Breast epithelium (tissue), 4 donors: ENCODE measurements around the gene STXBP5L. TPM values are rescaled to one million over a fixed set of nuclear protein-coding genes. Genes with fewer than 3 reads are reported as not detected.
"Not testable (repeated sequence)": the region's sequence is repeated elsewhere in the genome, so short reads cannot be mapped to it uniquely, and the experiment has no call there.

ENCODE experiments used
- DNase-seq, 2 donors: peaks; one replicate each; pipeline ENCODE4 v3.0.0-alpha.2; 2019; ENCODE audit warnings: low spot score in 2 of 2
- H3K27ac ChIP-seq, 2 donors: fragments of 200-600 bp; sonication (generic) in 1 of 2; one replicate each; pipeline ENCODE4 v1.5.1; 2016 to 2019; ENCODE audit warnings: mild to moderate bottlenecking in 1 of 2
- H3K27me3 ChIP-seq, 2 donors: fragments of 200-600 bp; sonication (generic) in 1 of 2; one replicate each; pipeline versions ENCODE4 v1.5.1 to v1.6.0; 2017 to 2019; ENCODE audit warnings: control low read depth in 1 of 2, mild to moderate bottlenecking in 1 of 2
- H3K36me3 ChIP-seq: fragments of 200-600 bp; one replicate; pipeline ENCODE4 v1.5.1; 2019
- H3K4me1 ChIP-seq, 2 donors: fragments of 200-600 bp; sonication (generic); one replicate each; pipeline ENCODE4 v1.5.1; 2016 to 2019; ENCODE audit warnings: control low read depth in 1 of 2
- H3K4me3 ChIP-seq, 3 donors: fragments of 200-600 bp; sonication (generic); 1 replicate in 2 of 3; 2 replicates in 1 of 3; pipeline ENCODE4 v1.5.1; 2016 to 2019; ENCODE audit warnings: mild to moderate bottlenecking in 3 of 3, moderate library complexity in 2 of 3
- H3K9me3 ChIP-seq, 2 donors: fragments of 200-600 bp; sonication (generic) in 1 of 2; one replicate each; pipeline ENCODE4 v1.5.1; 2016 to 2019; ENCODE audit warnings: control low read depth in 1 of 2
- POLR2A ChIP-seq: fragments of 450-650 bp; IDR thresholded peaks from one replicate; pipeline ENCODE4 v1.6.1; 2016; ENCODE audit warnings: antibody characterized with exemption, mild to moderate bottlenecking, moderate library complexity
- POLR2AphosphoS5 ChIP-seq, 3 donors: sonication (generic); formaldehyde crosslinking; IDR thresholded peaks; one replicate each; pipeline ENCODE4 v1.6.1; 2017; ENCODE audit warnings: antibody characterized with exemption in 3 of 3
- intact Hi-C: fragments of 100-400 bp; cut with DNase I; formaldehyde crosslinking; loops from one replicate; pipeline ENCODE4 v1.15.1; 2023; ENCODE audit warnings: low total_unique reads
- total RNA-seq, 3 donors: library from RNA; depleted of rRNA; stranded (reverse); fragments of >200 nt; gene quantifications; one replicate each; pipeline ENCODE4 v1.1.0, GENCODE V29; 2016
- TF ChIP-seq, protein P1 (sequence below), 3 donors: fragments of 450-650 bp; IDR thresholded peaks; one replicate each; pipeline ENCODE4 v1.5.1; 2016 to 2017; ENCODE audit warnings: antibody characterized with exemption in 3 of 3, mild to moderate bottlenecking in 3 of 3, moderate library complexity in 3 of 3

The STXBP5L gene
- total RNA-seq, 3 donors from 2014 or later = 0.29 to 0.33 TPM; not detected in 1

DNA sequence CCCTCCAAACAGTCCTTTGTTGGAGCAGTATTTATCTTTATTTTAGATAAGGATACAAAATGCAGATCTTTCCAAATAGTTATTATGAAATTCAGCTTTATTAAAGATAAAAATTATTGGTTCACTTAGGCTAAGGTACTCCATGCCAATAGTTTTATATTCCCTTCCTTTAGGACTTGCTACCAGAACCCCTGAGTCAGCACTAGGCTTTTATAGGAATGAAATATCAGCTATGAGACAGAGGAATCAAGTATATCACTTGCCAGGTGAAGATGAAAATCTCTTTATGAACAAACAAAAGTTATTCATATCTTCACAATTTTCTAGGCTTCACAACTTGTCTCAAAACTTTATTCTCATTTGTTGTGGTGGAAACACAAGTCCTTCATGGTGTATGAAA lies 416.3 kb downstream of the STXBP5L start:
- TF ChIP-seq, protein P1, sequence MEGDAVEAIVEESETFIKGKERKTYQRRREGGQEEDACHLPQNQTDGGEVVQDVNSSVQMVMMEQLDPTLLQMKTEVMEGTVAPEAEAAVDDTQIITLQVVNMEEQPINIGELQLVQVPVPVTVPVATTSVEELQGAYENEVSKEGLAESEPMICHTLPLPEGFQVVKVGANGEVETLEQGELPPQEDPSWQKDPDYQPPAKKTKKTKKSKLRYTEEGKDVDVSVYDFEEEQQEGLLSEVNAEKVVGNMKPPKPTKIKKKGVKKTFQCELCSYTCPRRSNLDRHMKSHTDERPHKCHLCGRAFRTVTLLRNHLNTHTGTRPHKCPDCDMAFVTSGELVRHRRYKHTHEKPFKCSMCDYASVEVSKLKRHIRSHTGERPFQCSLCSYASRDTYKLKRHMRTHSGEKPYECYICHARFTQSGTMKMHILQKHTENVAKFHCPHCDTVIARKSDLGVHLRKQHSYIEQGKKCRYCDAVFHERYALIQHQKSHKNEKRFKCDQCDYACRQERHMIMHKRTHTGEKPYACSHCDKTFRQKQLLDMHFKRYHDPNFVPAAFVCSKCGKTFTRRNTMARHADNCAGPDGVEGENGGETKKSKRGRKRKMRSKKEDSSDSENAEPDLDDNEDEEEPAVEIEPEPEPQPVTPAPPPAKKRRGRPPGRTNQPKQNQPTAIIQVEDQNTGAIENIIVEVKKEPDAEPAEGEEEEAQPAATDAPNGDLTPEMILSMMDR (IDR thresholded peaks at IDR 0.05) = no peak
- no peak for TF ChIP-seq POLR2A
- TF ChIP-seq POLR2AphosphoS5 (IDR thresholded peaks at IDR 0.05) = no peak
- H3K4me1 ChIP-seq = no peaks in the 10 kb centered on the region

DNA sequence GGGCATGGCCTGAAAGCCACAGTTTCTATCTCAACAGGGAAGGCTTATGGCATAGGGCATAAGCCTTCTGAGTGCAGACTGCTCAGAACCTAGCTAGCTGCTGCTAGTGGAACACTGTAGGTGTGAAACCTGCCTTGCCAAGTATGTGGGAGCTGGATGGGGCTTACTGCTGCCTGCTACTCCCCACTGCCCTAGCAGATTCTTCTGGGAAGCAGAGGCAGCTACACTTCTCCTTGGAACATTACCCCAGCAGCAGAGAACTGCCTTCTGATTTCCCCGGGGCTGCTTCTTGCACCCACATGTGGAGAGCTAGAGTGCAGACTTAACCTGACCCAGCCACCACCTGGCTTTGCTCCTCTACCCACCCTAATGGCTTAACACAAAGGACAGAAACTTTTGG lies 422.1 kb downstream of the STXBP5L start:
- H3K27ac ChIP-seq = no peak overlapping the region
- no peaks in the 10 kb centered on the region for H3K27me3 ChIP-seq
- no peak overlapping the region for H3K4me3 ChIP-seq
- no peaks in the 10 kb centered on the region for H3K9me3 ChIP-seq
- intact Hi-C loops = no loop called here
- no peak for DNase-seq
- TF ChIP-seq POLR2AphosphoS5 (IDR thresholded peaks at IDR 0.05) = no peak
- no peak for TF ChIP-seq POLR2A
- TF ChIP-seq, protein P1 (IDR thresholded peaks at IDR 0.05) = no peak
- no peaks in the 10 kb centered on the region for H3K4me1 ChIP-seq
- H3K36me3 ChIP-seq = no peaks in the 10 kb centered on the region

More for the DNA sequence above, 416.3 kb downstream of the STXBP5L start:
- Histone ChIP-seq H3K27me3 (no peaks in the 10 kb centered on the region), H3K36me3 (no peaks in the 10 kb centered on the region), H3K9me3 (no peaks in the 10 kb centered on the region), H3K4me3 (no peak overlapping the region), H3K27ac (no peak overlapping the region)
- no peak for DNase-seq
- intact Hi-C loops = no loop called here

DNA sequence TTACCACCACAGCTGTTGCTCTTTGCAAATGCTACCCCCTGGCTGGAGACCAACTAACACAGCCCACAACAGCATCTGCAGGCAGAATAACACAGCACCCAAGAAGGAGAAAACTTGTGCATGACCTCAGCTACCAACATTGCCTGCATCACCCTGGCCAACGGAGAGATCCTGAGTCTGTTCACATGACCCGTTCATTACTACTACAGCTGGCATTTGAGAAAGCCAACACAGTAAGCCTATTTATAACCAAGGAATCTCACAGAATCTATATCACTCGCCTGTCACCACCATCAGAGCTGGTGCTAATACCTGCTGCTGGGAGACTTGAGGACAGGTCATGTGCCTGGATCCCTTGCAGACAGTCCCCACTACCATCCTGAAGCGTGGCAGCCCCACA lies 422.6 kb downstream of the STXBP5L start:
- no peaks in the 10 kb centered on the region for H3K9me3 ChIP-seq
- DNase-seq = no peak
- no peaks in the 10 kb centered on the region for H3K36me3 ChIP-seq
- no peak overlapping the region for H3K4me3 ChIP-seq
- H3K27ac ChIP-seq = no peak overlapping the region
- H3K4me1 ChIP-seq = no peaks in the 10 kb centered on the region
- H3K27me3 ChIP-seq = no peaks in the 10 kb centered on the region
- intact Hi-C loops = no loop called here
- TF ChIP-seq, protein P1 (IDR thresholded peaks at IDR 0.05) = no peak
- TF ChIP-seq POLR2A (no peak), POLR2AphosphoS5 (IDR thresholded peaks at IDR 0.05) (no peak)

DNA sequence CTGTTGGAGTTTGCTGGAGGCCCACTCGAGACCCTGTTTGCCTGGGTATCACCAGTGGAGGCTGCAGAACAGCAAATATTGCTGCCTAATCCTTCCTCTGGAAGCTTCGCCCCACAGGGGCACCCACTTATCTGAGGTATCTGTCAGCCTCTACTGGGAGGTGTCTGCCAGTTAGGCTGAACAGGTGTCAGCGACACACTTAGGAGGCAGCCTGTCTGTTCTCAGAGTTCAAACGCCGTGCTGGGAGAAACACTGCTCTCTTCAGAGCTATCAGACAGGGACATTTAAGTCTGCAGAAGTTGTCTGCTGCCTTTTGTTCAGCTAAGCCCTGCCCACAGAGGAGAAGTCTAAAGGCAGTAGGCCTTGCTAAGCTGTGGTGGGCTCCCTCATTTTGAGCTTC lies 448.0 kb downstream of the STXBP5L start:
- intact Hi-C loops = not testable (repeated sequence)

DNA sequence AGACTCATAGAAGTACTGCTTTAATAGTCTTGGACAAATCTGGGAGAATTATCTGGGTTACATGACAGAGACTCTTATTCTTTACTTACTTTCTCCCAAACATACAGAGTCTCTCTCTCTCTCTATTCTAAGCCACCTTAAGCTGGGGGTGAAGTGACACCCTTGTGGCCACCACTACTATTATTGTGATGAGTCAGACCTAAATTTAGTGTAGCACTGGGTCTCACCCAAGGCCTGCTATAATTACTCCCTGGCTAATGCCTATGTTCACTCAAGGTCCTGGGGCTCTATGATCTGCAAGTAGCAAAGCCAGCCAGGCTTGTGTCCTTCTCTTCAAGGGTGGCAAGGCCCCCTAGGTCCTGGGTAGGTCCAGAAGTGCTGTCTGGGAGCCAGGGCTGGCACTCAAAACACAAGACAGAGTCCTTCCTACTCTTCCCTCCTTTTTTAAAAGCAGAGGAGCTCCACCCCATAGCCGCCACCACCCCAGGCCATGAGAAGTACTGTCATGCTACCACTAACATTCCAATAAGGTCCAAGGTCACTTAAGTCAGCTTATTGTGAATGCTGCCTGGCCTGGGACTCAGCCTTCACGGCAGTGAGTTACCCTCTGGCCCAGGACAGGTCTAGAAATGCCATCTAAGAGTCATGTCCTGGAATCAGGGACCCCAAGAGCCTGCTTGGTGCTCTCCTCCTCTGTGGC lies 454.2 kb downstream of the STXBP5L start:
- TF ChIP-seq, protein P1 (IDR thresholded peaks at IDR 0.05) = no peak
- TF ChIP-seq POLR2AphosphoS5 (IDR thresholded peaks at IDR 0.05) (no peak), POLR2A (no peak)
- intact Hi-C loops = no loop called here
- H3K36me3 ChIP-seq = no peaks in the 10 kb centered on the region
- no peaks in the 10 kb centered on the region for H3K4me1 ChIP-seq
- H3K27ac ChIP-seq = no peak overlapping the region
- no peak overlapping the region for H3K4me3 ChIP-seq
- H3K9me3 ChIP-seq = peaks cover 0 to 16% of the 10 kb centered on the region in 2 donors
- H3K27me3 ChIP-seq = no peaks in the 10 kb centered on the region
- DNase-seq = no peak

More for the DNA sequence above, 448.0 kb downstream of the STXBP5L start:
- not testable (repeated sequence) for H3K4me1 ChIP-seq, H3K27me3 ChIP-seq, H3K27ac ChIP-seq, H3K4me3 ChIP-seq, DNase-seq, H3K36me3 ChIP-seq
- peaks cover 0 to 25% of the 10 kb centered on the region in 2 donors for H3K9me3 ChIP-seq

DNA sequence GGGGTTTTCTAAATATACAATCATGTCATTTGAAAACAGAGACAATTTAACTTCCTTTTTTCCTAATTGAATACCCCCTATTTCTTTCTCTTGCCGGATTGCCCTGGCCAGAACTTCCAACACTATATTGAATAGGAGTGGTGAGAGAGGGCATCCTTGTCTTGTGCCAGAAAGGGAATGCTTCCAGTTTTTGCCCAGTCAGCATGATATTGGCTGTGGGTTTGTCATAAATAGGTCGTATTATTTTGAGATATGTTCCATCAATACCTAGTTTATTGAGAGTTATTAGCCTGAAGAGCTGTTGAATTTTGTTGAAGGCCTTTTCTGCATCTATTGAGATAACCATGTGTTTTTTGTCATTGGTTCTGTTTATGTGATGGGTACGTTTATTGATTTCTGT lies 480.3 kb downstream of the STXBP5L start:
- H3K4me3 ChIP-seq, intact Hi-C loops, DNase-seq, H3K4me1 ChIP-seq, H3K9me3 ChIP-seq, H3K27me3 ChIP-seq, H3K27ac ChIP-seq, H3K36me3 ChIP-seq: not testable (repeated sequence)

DNA sequence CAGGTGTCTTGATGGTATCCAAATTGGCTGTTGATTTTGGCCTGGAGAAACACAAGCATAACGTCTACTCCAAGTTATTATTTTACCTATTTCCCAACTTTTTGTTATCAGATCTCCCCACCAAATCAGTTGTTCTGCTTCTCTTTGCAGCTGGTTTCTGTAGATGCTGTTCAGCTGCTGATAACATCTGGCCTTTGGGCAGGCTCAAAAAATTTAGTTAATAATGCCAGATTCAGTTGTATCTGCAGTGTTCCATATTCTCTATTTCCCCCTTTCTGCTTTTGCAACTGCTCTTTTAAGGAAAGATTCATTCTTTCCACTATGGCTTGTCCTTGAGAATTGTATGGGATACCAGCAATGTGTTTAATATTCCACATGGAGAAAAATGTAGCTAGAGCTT lies 488.0 kb downstream of the STXBP5L start:
- H3K4me1 ChIP-seq, DNase-seq, H3K4me3 ChIP-seq, intact Hi-C loops, H3K36me3 ChIP-seq, H3K27ac ChIP-seq, H3K27me3 ChIP-seq: not testable (repeated sequence)
- H3K9me3 ChIP-seq = peaks cover 0 to 15% of the 10 kb centered on the region in 2 donors

DNA sequence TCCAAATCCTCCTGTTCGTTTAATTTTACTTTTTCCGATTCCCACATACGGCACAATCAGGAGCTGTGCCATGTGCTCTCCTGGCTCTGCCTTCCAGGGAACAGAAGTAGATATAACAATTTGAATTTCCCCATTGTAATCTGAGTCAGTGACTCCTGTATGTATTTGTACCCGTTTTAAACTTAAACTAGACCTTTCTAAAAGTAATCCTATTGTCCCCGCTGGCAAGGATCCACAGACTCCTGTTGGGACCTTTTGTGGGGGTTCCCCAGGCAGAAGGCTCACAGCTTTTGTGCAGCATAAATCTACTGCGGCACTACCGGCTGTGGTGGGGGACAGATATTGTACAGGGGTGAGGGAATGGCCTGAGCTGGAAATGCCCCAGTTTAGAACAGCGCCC lies 490.0 kb downstream of the STXBP5L start:
- DNase-seq, H3K4me3 ChIP-seq, H3K4me1 ChIP-seq, H3K36me3 ChIP-seq, intact Hi-C loops, H3K27ac ChIP-seq, H3K27me3 ChIP-seq: not testable (repeated sequence)
- H3K9me3 ChIP-seq = peaks cover 0 to 12% of the 10 kb centered on the region in 2 donors
